ENCODE results near the gene TCF12. TPM values are rescaled to one million over a fixed set of nuclear protein-coding genes. Genes with fewer than 3 reads are reported as not detected.
"Not testable (repeated sequence)": the region's sequence is repeated elsewhere in the genome, so short reads cannot be mapped to it uniquely, and the experiment has no call there.

The TCF12 gene
- total RNA-seq, 1 donor from 2014 or later = 149 TPM

- H4K20me1 ChIP-seq (ENCODE audit: low read depth) = peaks cover 38% of the 10 kb centered on the region
- peaks cover 4% of the 10 kb centered on the region for H3K4me1 Mint-ChIP-seq
- H3K79me2 ChIP-seq (ENCODE audit: low read depth) = peaks cover 100% of the 10 kb centered on the region
These were observed 35.3 kb downstream of the TCF12 start for GRCh38 chr15:56953790-56954189.

GRCh38 chr15:56955011-56955410, 36.6 kb downstream of the TCF12 start:
- not testable (repeated sequence) for H3K4me3 ChIP-seq; H3K27me3 Mint-ChIP-seq (ENCODE audit: insufficient read depth, low read depth); H3K27ac ChIP-seq; H3K9ac ChIP-seq; H3K4me1 Mint-ChIP-seq; H3K9me3 ChIP-seq (ENCODE audit: low read depth); H3K4me2 ChIP-seq; DNase-seq (ENCODE audit: low spot score); H2AFZ ChIP-seq (replicated peaks); H3K4me3 Mint-ChIP-seq; H3K27me3 ChIP-seq; H3K27ac Mint-ChIP-seq
- Histone ChIP-seq H3K4me1 (peaks cover 28% of the 10 kb centered on the region), H3F3A (ENCODE audit: low read depth) (peaks cover 23% of the 10 kb centered on the region), H3K79me2 (ENCODE audit: low read depth) (peaks cover 100% of the 10 kb centered on the region), H3K36me3 (peaks cover 22% of the 10 kb centered on the region), H4K20me1 (ENCODE audit: low read depth) (peaks cover 40% of the 10 kb centered on the region)
- Mint-ChIP-seq H3K9me3 (peaks cover 59% of the 10 kb centered on the region), H3K36me3 (peaks cover 39% of the 10 kb centered on the region)

More at GRCh38 chr15:56953790-56954189, 35.3 kb downstream of the TCF12 start:
- peaks cover 5% of the 10 kb centered on the region for H3K9me3 ChIP-seq (ENCODE audit: low read depth)
- DNase-seq (ENCODE audit: low spot score) = no peak
- Mint-ChIP-seq H3K36me3 (peaks cover 41% of the 10 kb centered on the region), H3K27ac (no peak overlapping the region), H3K27me3 (ENCODE audit: insufficient read depth, low read depth) (no peaks in the 10 kb centered on the region), H3K9me3 (peaks cover 62% of the 10 kb centered on the region), H3K4me3 (no peak overlapping the region)
- H3K4me3 ChIP-seq = no peak overlapping the region
- peaks cover 23% of the 10 kb centered on the region for H3K4me1 ChIP-seq
- no peak for TF ChIP-seq EZH2phosphoT487 (IDR thresholded peaks at IDR 0.05)
- TF ChIP-seq EZH2 (IDR thresholded peaks at IDR 0.05) = no peak
- TF ChIP-seq CTCF (IDR thresholded peaks at IDR 0.05) = no peak
- no peak overlapping the region for H3K27ac ChIP-seq
- H2AFZ ChIP-seq (replicated peaks) = no peak overlapping the region
- H3F3A ChIP-seq (ENCODE audit: low read depth) = peaks cover 23% of the 10 kb centered on the region
- no peaks in the 10 kb centered on the region for H3K27me3 ChIP-seq
- H3K36me3 ChIP-seq = peaks cover 22% of the 10 kb centered on the region
- no peak overlapping the region for H3K4me2 ChIP-seq
- H3K9ac ChIP-seq = no peak overlapping the region

GRCh38 chr15:56956538-56956937, 38.1 kb downstream of the TCF12 start:
- peaks cover 32% of the 10 kb centered on the region for H3K36me3 Mint-ChIP-seq
- H3K4me3 ChIP-seq = no peak overlapping the region
- H3K9me3 Mint-ChIP-seq = peaks cover 51% of the 10 kb centered on the region
- H3K36me3 ChIP-seq = peaks cover 17% of the 10 kb centered on the region
- peaks cover 37% of the 10 kb centered on the region for H4K20me1 ChIP-seq (ENCODE audit: low read depth)
- H2AFZ ChIP-seq (replicated peaks) = no peak overlapping the region
- H3K4me1 Mint-ChIP-seq = peaks cover 4% of the 10 kb centered on the region
- H3K27me3 Mint-ChIP-seq (ENCODE audit: insufficient read depth, low read depth) = no peaks in the 10 kb centered on the region
- no peak for TF ChIP-seq EZH2 (IDR thresholded peaks at IDR 0.05)
- TF ChIP-seq EZH2phosphoT487 (IDR thresholded peaks at IDR 0.05) = no peak
- no peak for TF ChIP-seq CTCF (IDR thresholded peaks at IDR 0.05)
- H3K79me2 ChIP-seq (ENCODE audit: low read depth) = peaks cover 100% of the 10 kb centered on the region
- H3K4me3 Mint-ChIP-seq = no peak overlapping the region
- H3K9ac ChIP-seq = no peak overlapping the region
- DNase-seq (ENCODE audit: low spot score) = no peak
- H3K4me2 ChIP-seq = no peak overlapping the region
- no peaks in the 10 kb centered on the region for H3K27me3 ChIP-seq
- peaks cover 23% of the 10 kb centered on the region for H3F3A ChIP-seq (ENCODE audit: low read depth)
- peaks cover 5% of the 10 kb centered on the region for H3K9me3 ChIP-seq (ENCODE audit: low read depth)
- H3K27ac Mint-ChIP-seq = no peak overlapping the region
- peaks cover 28% of the 10 kb centered on the region for H3K4me1 ChIP-seq
- no peak overlapping the region for H3K27ac ChIP-seq

GRCh38 chr15:56957812-56958406, 39.5 kb downstream of the TCF12 start:
- peaks cover 17% of the 10 kb centered on the region for H3K36me3 ChIP-seq
- Mint-ChIP-seq H3K27me3 (ENCODE audit: insufficient read depth, low read depth) (no peaks in the 10 kb centered on the region), H3K9me3 (peaks cover 43% of the 10 kb centered on the region), H3K4me3 (no peak overlapping the region), H3K36me3 (peaks cover 25% of the 10 kb centered on the region), H3K4me1 (peaks cover 12% of the 10 kb centered on the region), H3K27ac (no peak overlapping the region)
- H4K20me1 ChIP-seq (ENCODE audit: low read depth) = peaks cover 46% of the 10 kb centered on the region
- peaks cover 99% of the 10 kb centered on the region for H3K79me2 ChIP-seq (ENCODE audit: low read depth)
- no peak overlapping the region for H2AFZ ChIP-seq (replicated peaks)
- peak; percentile 58 for DNase-seq (ENCODE audit: low spot score)
- no peaks in the 10 kb centered on the region for H3K27me3 ChIP-seq
- H3K9me3 ChIP-seq (ENCODE audit: low read depth) = peaks cover 5% of the 10 kb centered on the region
- TF ChIP-seq EZH2 (IDR thresholded peaks at IDR 0.05) (no peak), CTCF (IDR thresholded peaks at IDR 0.05) (no peak), EZH2phosphoT487 (IDR thresholded peaks at IDR 0.05) (no peak)
- peaks cover 38% of the 10 kb centered on the region for H3K4me1 ChIP-seq
- no peak overlapping the region for H3K9ac ChIP-seq
- peak overlapping the region; percentile 83 for H3K27ac ChIP-seq
- peaks cover 23% of the 10 kb centered on the region for H3F3A ChIP-seq (ENCODE audit: low read depth)
- no peak overlapping the region for H3K4me3 ChIP-seq
- peak overlapping the region; percentile 48 for H3K4me2 ChIP-seq
